H9 (cell line): ENCODE data around the gene ZBTB38. TPM values are rescaled to one million over a fixed set of nuclear protein-coding genes. Genes with fewer than 3 reads are reported as not detected.

Experiments used
- DNase-seq: peaks from one replicate; pipeline ENCODE4 v3.0.0-alpha.2; 2017
- H2AFZ ChIP-seq: one replicate; pipeline ENCODE4 v1.6.1; 2013; ENCODE audit warnings: mild to moderate bottlenecking, low read length, control low read depth, moderate library complexity
- H2AK5ac ChIP-seq: 2 replicates; pipeline ENCODE4 v1.6.1; 2013; ENCODE audit warnings: low read length, control low read depth, mixed read lengths; ENCODE audit not compliant: insufficient read length
- H2BK120ac ChIP-seq: one replicate; pipeline ENCODE4 v1.6.1; 2013; ENCODE audit warnings: low read depth, mild to moderate bottlenecking, low read length, control low read depth, inconsistent platforms; ENCODE audit not compliant: poor library complexity, severe bottlenecking
- H2BK12ac ChIP-seq: 2 replicates; pipeline ENCODE4 v1.6.1; 2013; ENCODE audit warnings: low read length, control low read depth, mixed read lengths, low read depth; ENCODE audit not compliant: insufficient read length
- H2BK15ac ChIP-seq: 2 replicates; pipeline ENCODE4 v1.6.1; 2013; ENCODE audit warnings: low read depth, low read length, control low read depth
- H2BK20ac ChIP-seq: one replicate; pipeline ENCODE4 v1.6.1; 2013; ENCODE audit warnings: low read depth, mild to moderate bottlenecking, low read length, control low read depth, inconsistent platforms; ENCODE audit not compliant: poor library complexity, severe bottlenecking
- H2BK5ac ChIP-seq: 2 replicates; pipeline ENCODE4 v1.6.1; 2013; ENCODE audit warnings: low read length, control low read depth, mixed read lengths; ENCODE audit not compliant: insufficient read length
- H3K14ac ChIP-seq: 2 replicates; pipeline ENCODE4 v1.6.1; 2013; ENCODE audit warnings: low read length, control low read depth; ENCODE audit not compliant: insufficient read depth
- H3K18ac ChIP-seq: 2 replicates; pipeline ENCODE4 v1.6.1; 2013; ENCODE audit warnings: low read depth, mild to moderate bottlenecking, mixed read lengths, low read length, control low read depth; ENCODE audit not compliant: insufficient read length
- H3K23ac ChIP-seq: 2 replicates; pipeline ENCODE4 v1.6.1; 2013; ENCODE audit warnings: low read length, control low read depth, mixed read lengths, low read depth; ENCODE audit not compliant: insufficient read length
- H3K23me2 ChIP-seq: 2 replicates; pipeline ENCODE4 v1.6.1; 2013; ENCODE audit warnings: low read depth, mild to moderate bottlenecking, mixed read lengths, low read length, control low read depth; ENCODE audit not compliant: insufficient read length, poor library complexity, severe bottlenecking
- H3K27ac ChIP-seq: 2 replicates; pipeline ENCODE4 v1.5.1; 2013; ENCODE audit warnings: low read length, control low read depth, mixed read lengths, low read depth; ENCODE audit not compliant: insufficient read length
- H3K27me3 ChIP-seq: 2 replicates; pipeline ENCODE4 v1.6.1; 2013; ENCODE audit warnings: low read length, control low read depth, inconsistent platforms; ENCODE audit not compliant: insufficient read depth
- H3K4ac ChIP-seq: 2 replicates; pipeline ENCODE4 v1.6.1; 2013; ENCODE audit warnings: low read depth, mild to moderate bottlenecking, control low read depth, inconsistent platforms, low read length, moderate library complexity
- H3K4me1 ChIP-seq: 2 replicates; pipeline ENCODE4 v1.6.1; 2013; ENCODE audit warnings: low read length, control low read depth, inconsistent platforms; ENCODE audit not compliant: insufficient read depth
- H3K4me2 ChIP-seq: 2 replicates; pipeline ENCODE4 v1.6.1; 2013; ENCODE audit warnings: low read length, control low read depth, mixed read lengths; ENCODE audit not compliant: insufficient read length, insufficient read depth
- H3K56ac ChIP-seq: 2 replicates; pipeline ENCODE4 v1.6.1; 2013; ENCODE audit warnings: low read depth, mild to moderate bottlenecking, mixed read lengths, low read length, control low read depth; ENCODE audit not compliant: insufficient read length
- H3K79me1 ChIP-seq: 2 replicates; pipeline ENCODE4 v1.6.1; 2013; ENCODE audit warnings: low read depth, mild to moderate bottlenecking, moderate library complexity, low read length, control low read depth, inconsistent platforms; ENCODE audit not compliant: insufficient read depth, poor library complexity, severe bottlenecking
- H3K79me2 ChIP-seq: 2 replicates; pipeline ENCODE4 v1.6.1; 2013; ENCODE audit warnings: low read length, control low read depth, inconsistent platforms; ENCODE audit not compliant: insufficient read depth
- H3K9ac ChIP-seq: 2 replicates; pipeline ENCODE4 v1.6.1; 2013; ENCODE audit warnings: low read length, control low read depth, mixed read lengths; ENCODE audit not compliant: insufficient read length; ENCODE audit errors: extremely low read depth
- H3K9me3 ChIP-seq: one replicate; pipeline ENCODE4 v1.6.1; 2013; ENCODE audit warnings: low read depth, low read length, inconsistent platforms; ENCODE audit not compliant: control insufficient read depth
- H3T11ph ChIP-seq: one replicate; pipeline ENCODE4 v1.6.1; 2013; ENCODE audit warnings: mild to moderate bottlenecking, low read length, control low read depth, inconsistent platforms
- H4K20me1 ChIP-seq: one replicate; pipeline ENCODE4 v1.6.1; 2013; ENCODE audit not compliant: control insufficient read depth, insufficient read length, insufficient read depth
- H4K5ac ChIP-seq: 2 replicates; pipeline ENCODE4 v1.6.1; 2013; ENCODE audit warnings: low read depth, mild to moderate bottlenecking, mixed read lengths, low read length, control low read depth; ENCODE audit not compliant: insufficient read length
- H4K8ac ChIP-seq: replicated peaks from 2 replicates; pipeline ENCODE4 v1.6.1; 2013; ENCODE audit warnings: low read length, control low read depth, mixed read lengths, low read depth; ENCODE audit not compliant: insufficient read length
- H4K91ac ChIP-seq: 2 replicates; pipeline ENCODE4 v1.6.1; 2013; ENCODE audit warnings: low read depth, mild to moderate bottlenecking, moderate library complexity, mixed read lengths, low read length, control low read depth; ENCODE audit not compliant: insufficient read length
- H3K27ac Mint-ChIP-seq, 3 experiments: 2 replicates in 2 of 3; 3 replicates in 1 of 3; pipeline ENCODE4 v1.8.0; 2020 to 2021; ENCODE audit warnings: mixed read lengths in 3 of 3, mild to moderate bottlenecking in 1 of 3, moderate library complexity in 1 of 3
- H3K27me3 Mint-ChIP-seq: 2 replicates; pipeline ENCODE4 v1.8.0; 2021; ENCODE audit warnings: low read depth, mild to moderate bottlenecking, moderate library complexity, mixed read lengths
- H3K36me3 Mint-ChIP-seq, 3 experiments: 2 replicates in 2 of 3; 3 replicates in 1 of 3; pipeline ENCODE4 v1.8.0; 2020 to 2021; ENCODE audit warnings: low read depth in 3 of 3, mixed read lengths in 3 of 3; ENCODE audit not compliant: insufficient read depth in 1 of 3
- H3K4me1 Mint-ChIP-seq, 2 experiments: 2 replicates each; pipeline ENCODE4 v1.8.0; 2020; ENCODE audit warnings: mixed read lengths in 2 of 2
- H3K4me3 Mint-ChIP-seq, 2 experiments: 2 replicates in 1 of 2; 3 replicates in 1 of 2; pipeline ENCODE4 v1.8.0; 2020 to 2021; ENCODE audit warnings: mild to moderate bottlenecking in 2 of 2, mixed read lengths in 2 of 2, moderate library complexity in 1 of 2
- H3K9me3 Mint-ChIP-seq, 2 experiments: 2 replicates in 1 of 2; 3 replicates in 1 of 2; pipeline ENCODE4 v1.8.0; 2020; ENCODE audit warnings: mild to moderate bottlenecking in 2 of 2, mixed read lengths in 2 of 2, moderate library complexity in 1 of 2
- WGBS: extraction: QIAGEN DNeasy Blood & Tissue Kit; methylation state at CpG from one replicate; pipeline ENCODE4 v1.1.7; 2013; ENCODE audit warnings: missing lambda C conversion rate, low lambda C conversion rate, mixed read lengths; ENCODE audit not compliant: insufficient read length; ENCODE audit errors: extremely low coverage; 5-methylcytosine and 5-hydroxymethylcytosine counted together
- total RNA-seq: library from RNA; stranded (reverse); gene quantifications from 2 replicates; pipeline ENCODE4 v1.2.1, GENCODE V29; 2021
- TF ChIP-seq, protein P1 (sequence below): fragments of 200-600 bp; sonication (generic); conservative IDR thresholded peaks from 3 replicates; pipeline ENCODE4 v1.8.0; 2021; ENCODE audit warnings: antibody characterized with exemption, mild to moderate bottlenecking

The ZBTB38 gene
- total RNA-seq, 1 experiment from 2014 or later, result 14.6 TPM

DNA sequence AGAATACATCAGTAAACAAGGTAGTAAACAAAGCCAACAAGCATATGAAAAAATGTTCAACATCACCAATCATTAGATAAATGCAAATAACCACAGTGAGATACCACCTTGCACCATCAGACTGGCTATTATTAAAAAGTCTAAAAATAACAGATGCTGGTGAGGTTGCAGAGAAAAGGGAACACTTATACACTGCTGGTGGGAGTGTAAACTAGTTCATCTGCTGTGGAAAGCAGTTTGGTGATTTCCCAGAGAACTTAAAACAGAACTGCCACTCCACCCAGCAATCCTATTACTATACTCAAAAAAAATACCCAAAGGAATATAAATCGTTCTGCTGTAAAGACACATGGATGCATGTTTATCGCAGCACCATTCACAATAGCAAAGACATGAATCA is 30.3 kb upstream of the ZBTB38 start:
- Histone ChIP-seq H2BK15ac (no peak overlapping the region), H4K5ac (no peak overlapping the region), H3K79me2 (no peaks in the 10 kb centered on the region), H4K20me1 (no peaks in the 10 kb centered on the region), H3K4ac (no peak overlapping the region), H3K9me3 (no peaks in the 10 kb centered on the region), H3K79me1 (no peaks in the 10 kb centered on the region), H2BK12ac (no peak overlapping the region), H4K8ac (no peak overlapping the region), H3K14ac (no peak overlapping the region), H3K18ac (no peak overlapping the region), H3K27me3 (no peaks in the 10 kb centered on the region), H3K23me2 (no peaks in the 10 kb centered on the region), H2AFZ (no peak overlapping the region), H3K9ac (no peak overlapping the region), H4K91ac (no peak overlapping the region), H3K27ac (no peak overlapping the region), H3T11ph (no peak overlapping the region), H3K56ac (no peak overlapping the region), H2BK5ac (no peak overlapping the region), H3K23ac (no peak overlapping the region), H2BK120ac (no peak overlapping the region), H2BK20ac (no peak overlapping the region), H2AK5ac (no peak overlapping the region), H3K4me2 (no peak overlapping the region), H3K4me1 (no peaks in the 10 kb centered on the region; the same call in 1 of the 2 replicates)
- Mint-ChIP-seq H3K36me3 (no peaks in the 10 kb centered on the region), H3K4me1 (peaks cover 8% of the 10 kb centered on the region in 2 experiments), H3K27ac (no peak overlapping the region), H3K4me3 (no peak overlapping the region), H3K9me3 (no peaks in the 10 kb centered on the region), H3K27me3 (peaks cover under 1% of the 10 kb centered on the region; the same call in 1 of the 2 replicates)
- no peak for DNase-seq
- no CpG with 5 or more reads among the region's 2 CpGs for WGBS
- TF ChIP-seq, protein P1, sequence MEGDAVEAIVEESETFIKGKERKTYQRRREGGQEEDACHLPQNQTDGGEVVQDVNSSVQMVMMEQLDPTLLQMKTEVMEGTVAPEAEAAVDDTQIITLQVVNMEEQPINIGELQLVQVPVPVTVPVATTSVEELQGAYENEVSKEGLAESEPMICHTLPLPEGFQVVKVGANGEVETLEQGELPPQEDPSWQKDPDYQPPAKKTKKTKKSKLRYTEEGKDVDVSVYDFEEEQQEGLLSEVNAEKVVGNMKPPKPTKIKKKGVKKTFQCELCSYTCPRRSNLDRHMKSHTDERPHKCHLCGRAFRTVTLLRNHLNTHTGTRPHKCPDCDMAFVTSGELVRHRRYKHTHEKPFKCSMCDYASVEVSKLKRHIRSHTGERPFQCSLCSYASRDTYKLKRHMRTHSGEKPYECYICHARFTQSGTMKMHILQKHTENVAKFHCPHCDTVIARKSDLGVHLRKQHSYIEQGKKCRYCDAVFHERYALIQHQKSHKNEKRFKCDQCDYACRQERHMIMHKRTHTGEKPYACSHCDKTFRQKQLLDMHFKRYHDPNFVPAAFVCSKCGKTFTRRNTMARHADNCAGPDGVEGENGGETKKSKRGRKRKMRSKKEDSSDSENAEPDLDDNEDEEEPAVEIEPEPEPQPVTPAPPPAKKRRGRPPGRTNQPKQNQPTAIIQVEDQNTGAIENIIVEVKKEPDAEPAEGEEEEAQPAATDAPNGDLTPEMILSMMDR, result no peak
